HG02840 (cell line): ENCODE data around the gene RPL37.
A peak's percentile ranks its signal among the peaks of the same experiment; 100 is the strongest.
"Not testable (repeated sequence)": the region's sequence is repeated elsewhere in the genome, so short reads cannot be mapped to it uniquely, and the experiment has no call there.

Experiments
- ATAC-seq: cut with Tn5 transposase; IDR thresholded peaks from one replicate; pipeline ENCODE4 v1.9.1; 2021; ENCODE audit warnings: mild to moderate bottlenecking, moderate library complexity, moderate number of reproducible peaks; ENCODE audit not compliant: unreplicated experiment, low FRiP score

RPL37 gene

DNA sequence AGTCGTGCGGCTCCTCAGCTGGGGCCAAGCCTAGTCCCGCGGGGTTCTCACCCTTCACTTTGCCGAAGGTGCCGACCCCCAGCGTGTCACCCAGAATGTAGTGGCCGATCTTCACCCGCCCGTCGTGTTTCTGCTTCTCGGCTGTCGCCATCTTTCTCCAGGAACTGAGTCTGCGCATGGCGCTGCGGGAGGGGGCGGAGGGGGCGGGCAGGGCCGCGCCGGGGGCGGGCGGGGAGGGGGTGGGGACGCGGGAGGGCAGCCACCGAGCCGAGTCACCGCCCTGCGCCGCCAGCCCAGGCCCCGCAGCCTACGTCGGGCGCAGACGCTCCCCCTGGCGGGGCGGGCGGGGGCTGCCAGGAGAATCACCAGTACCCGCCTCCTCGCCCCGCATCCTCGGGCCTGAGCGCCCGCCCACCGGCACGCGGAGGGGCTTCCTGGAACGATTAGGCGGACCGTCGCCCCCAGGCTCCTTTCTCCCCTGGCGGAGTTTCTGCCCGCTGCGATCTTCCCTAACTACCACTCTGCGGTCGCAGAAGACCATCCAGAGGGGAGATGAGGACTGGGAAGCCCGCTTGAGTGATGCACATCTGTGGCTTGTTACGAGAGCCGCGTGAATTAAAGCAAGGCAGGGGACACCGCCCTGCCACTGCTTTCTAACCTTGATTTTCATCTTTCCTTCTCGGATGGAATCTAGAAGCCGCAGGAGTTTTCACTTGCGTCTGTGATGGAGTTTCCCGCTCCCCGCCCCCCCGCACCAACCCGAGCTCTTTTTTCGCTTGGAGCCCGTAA, 36.8 kb downstream of the RPL37 start, which contains the start of gene PRKAA1:
TSS of gene PRKAA1 (minus strand) at position 363 of the 789 bp plus-strand sequence. CDS start at position 178, 185 bp downstream.
- peak; percentile 95 for ATAC-seq

DNA sequence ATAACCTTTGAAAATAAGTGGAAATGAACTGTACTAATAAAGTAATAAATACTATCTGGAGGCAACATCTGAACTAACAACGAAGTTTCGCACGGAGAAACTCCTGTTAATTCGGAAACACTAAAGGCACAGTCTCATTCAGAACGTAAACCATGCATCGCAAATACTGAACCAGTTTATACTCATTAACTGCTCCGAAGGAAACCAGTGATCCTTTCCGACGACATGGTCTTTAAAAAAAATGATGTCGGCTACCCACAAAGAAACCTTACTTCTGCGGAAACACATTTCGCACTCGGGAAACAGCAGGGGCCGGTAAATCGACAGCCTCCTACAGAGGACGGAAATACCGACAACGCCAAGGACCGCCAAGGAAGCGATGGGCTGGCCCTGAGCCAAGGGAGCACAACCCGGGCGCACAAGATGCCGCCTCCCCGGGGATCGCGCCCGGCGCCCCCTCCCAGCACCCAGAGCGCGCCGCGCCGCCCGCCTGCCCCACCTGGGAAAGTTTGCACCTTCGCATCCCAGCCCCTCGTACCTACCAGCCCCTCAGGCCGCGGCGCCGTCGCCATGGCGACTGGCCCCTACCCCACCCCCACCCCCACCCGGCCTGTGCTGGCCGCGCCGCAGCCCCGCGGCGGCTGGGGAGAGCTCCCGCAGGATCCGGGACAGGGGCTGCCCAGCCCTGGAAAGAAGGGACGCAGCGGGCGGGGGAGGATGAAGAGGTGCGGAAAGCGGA, 37.6 kb downstream of the RPL37 start:
- ATAC-seq: peak; percentile 53

DNA sequence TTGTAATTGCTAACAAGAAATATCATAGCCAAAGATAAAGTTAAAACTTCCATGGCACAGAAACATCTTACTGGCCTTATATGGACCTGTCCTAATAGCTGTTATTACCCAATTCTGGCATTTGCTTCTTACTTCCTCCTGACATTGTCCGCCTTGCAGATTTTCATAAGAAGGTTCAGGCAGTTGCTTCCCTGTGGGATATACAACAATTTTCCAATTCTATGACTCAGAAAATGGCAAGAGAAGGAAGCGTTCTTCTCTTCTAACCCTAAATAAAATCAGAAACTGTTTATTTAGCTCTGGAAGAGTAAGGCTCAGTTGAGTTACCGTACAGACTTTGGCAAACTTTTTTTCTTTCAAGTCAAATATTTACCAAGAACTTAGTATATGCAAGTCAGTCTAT, 38.5 kb downstream of the RPL37 start:
- no peak for ATAC-seq

DNA sequence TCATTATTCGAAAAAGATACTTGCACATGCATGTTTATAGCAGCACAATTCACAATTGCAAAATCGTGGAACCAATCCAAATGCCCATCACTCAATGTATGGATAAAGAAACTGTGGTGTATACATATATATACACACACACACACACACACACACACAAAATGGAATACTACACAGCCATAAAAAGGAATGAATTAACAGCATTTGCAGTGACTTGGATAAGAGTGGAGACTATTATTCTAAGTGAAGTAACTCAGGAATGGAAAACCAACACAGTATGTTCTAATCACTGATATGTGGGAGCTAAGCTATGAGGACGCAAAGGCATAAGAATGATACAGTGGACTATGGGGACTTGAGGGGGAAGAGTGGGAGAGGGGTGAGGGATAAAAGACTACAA, 40.1 kb downstream of the RPL37 start:
- ATAC-seq: not testable (repeated sequence)

DNA sequence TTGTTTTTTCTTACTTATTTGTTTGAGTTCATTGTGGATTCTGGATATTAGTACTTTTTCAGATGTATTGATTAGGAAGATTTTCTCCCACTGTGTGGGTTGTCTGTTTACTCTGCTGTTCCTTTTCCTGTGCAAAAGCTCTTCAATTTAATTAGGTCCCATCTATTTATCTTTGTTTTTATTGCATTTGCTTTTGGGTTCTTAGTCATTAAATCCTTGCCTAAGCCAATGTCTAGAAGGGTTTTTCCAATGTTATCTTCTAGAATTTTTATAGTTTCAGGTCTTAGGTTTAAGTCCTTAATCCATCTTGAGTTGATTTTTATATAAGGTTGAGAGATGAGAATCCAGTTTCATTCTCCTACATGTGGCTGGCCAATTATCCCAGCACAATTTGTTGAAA, 40.7 kb downstream of the RPL37 start:
- ATAC-seq: not testable (repeated sequence)

DNA sequence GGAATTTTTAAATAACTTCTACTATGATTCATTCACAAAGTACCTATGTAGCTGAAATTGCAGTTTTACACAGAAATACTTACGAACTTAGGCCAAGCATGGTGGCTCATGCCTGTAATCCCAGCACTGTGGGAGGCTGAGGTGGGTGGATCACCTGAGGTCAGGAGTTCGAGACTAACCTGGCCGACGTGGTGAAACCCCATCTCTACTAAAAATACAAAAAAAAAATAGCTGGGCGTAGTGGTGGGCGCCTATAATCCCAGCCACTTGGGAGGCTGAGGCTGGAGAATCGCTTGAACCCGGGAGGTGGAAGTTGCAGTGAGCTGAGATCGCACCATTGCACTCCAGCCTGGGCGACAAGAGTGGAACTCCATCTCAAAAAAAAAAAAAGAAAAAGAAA, 42.3 kb downstream of the RPL37 start:
- not testable (repeated sequence) for ATAC-seq

DNA sequence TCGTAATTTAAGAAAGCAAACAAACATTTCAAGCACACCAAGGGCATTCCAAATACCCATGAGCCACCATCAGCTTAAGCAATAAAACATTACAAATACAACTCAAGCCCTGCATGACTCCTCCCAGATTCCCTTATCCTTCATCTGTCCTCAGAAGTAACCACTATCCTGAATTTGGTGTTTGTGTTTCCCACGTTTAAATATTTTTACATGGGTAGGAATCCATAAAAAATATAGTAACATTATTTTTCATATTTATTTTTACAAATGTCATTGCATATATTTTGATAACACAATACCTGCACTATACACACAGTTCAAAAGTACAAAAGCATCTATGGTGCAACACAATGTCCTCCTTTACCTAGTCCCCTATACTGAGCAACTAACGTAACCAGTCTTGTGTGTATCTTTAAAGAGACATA, 43.3 kb downstream of the RPL37 start:
- ATAC-seq: no peak

DNA sequence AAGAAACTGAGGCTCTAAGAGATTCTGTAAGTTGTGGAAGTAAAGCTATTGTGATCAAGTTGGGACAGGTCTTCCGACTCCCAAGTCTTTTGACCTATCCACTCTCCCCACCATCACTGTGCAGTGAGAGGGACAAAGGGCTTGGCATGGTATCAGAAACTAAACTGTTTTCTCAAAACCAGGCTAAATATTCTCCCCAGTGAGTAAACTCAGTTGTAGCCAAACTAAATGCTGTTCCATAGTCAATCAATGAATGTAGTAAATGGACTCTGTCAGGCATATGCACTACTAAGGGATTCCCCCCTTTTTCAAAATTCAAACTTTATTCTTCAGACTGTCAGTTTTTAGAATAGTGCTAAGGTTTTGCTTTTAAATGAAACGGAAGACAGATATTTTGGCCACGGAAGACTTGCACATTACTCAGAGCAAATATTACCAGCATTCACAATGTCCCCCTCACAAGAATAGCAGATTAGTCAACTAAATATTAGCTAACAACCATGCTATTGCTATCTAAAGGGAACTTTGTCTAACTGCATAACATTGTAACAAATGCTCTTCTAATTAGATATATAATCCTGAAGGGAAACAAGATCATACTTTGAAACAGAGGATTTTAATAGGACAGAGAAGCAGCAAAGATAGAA, 44.0 kb downstream of the RPL37 start:
- no peak for ATAC-seq

DNA sequence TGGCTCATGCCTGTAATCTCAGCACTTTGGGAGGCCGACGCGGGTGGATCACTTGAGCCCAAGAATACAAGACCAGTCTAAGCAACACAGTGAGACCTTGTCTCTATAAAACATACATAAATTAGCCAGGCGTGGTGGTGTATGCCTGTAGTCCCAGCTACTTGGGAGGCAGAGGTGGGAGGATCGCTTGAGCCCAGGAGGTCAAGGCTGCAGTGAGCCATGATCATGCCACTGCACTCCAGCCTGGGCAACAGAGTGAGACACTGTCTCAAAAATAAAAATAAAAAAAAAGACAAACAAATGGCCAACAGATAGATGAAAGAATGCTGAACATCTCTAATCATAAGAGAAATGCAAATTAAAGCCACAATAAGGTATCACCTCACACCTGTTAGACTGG, 46.1 kb downstream of the RPL37 start:
- ATAC-seq: not testable (repeated sequence)

DNA sequence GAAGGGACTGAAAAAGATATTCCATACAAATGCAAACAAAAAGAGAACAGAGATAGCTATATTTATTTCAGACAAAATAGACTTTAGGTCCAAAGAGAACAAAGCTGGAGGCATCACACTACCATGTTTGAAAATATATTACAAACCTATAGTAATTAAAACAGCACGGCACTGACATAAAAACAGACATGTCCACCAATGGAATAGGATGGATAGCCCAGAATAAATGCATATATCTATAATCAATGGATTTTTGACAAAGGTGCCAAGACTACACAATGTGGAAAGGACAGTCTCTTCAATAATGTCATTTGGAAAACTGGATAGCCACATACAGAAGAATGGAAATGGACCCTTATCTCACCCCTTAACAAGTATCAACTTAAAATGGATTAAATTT, 47.0 kb downstream of the RPL37 start:
- ATAC-seq: no peak

DNA sequence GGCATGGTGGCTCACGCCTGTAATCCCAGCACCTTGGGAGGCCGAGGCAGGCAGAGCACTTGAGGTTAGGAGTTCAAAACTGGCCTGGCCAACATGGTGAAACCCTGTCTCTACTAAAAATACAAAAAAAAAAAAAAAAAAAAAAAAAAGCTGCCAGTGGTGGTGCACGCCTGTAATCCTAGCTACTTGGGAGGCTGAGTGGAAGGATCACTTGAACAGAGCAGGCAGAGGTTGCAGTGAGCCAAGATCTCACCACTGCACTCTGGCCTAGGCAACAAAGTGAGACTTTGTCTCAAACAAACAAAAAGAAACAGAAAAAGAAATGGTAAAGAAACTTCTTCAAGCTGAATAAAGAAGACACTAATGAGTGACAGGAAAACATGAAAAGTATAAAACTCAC, 48.4 kb downstream of the RPL37 start:
- not testable (repeated sequence) for ATAC-seq

DNA sequence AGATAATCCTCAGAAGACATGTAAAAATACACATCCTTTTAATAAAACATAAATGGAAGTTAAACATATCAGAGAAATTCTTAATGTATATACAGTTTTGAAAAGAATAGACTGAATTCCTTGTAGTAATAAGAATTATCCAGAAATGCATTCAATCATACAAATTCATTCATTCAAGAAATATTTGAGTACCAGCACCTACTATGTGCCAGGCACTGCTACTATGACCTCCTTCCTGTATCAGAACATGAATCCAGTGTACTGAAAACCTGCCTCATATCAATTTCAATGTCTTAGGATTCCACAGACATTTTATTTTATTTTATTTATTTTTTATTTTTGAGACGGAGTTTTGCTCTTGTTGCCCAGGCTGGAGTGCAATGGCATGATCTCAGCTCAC, 50.1 kb downstream of the RPL37 start:
- no peak for ATAC-seq

DNA sequence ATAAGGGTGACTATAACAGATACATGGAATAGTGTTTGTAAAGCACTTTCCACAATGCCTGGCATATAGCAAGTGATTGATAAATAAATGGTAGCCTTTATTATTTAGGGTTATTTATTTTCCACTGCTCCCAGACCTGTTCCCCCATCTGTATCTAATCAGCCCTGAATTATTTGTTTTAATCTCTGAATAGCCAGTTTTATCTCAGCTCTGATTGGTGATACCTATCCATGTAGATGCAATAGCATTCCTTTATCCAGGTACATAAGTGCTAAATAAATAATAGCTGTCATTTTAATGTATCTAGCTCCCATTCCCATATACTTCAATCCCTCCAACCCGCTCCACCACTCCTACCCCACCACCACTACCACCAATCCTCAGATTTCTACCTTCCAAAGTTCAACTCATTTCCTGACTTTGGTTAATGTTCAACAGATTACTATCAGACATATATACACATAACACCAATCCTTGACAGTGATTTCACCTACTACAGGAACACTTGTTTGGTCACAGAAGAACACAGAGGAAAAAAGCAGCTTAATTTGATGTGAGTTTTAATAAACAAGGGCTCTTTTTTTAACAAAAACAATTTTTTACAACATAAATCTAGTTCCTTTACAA, 50.9 kb downstream of the RPL37 start:
- no peak for ATAC-seq

DNA sequence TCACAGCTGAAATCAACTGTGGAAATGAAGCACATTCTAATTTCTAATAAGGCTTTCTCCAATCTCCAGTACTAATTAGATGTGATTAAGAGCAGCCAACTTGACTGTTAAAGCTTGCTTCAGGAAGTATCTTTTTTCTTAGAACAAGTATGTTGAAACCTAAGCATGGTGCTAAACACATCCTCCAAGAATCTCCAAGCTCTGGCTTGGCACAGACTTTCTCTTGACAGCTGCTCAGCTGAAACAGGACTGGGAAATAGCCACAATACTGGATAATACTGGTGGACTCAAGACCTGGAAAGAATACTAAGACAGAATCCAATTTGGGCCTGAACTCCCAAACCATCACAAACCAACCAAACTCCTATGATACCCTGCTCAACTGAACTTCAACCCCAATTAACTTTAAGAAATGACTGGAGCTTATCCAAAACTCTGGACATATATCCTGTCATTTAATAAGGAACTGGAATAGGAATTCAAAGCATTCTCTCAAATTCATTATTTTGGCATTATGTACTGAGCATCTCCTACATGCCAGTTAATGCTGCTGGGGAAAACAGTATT, 53.1 kb downstream of the RPL37 start:
- no peak for ATAC-seq

DNA sequence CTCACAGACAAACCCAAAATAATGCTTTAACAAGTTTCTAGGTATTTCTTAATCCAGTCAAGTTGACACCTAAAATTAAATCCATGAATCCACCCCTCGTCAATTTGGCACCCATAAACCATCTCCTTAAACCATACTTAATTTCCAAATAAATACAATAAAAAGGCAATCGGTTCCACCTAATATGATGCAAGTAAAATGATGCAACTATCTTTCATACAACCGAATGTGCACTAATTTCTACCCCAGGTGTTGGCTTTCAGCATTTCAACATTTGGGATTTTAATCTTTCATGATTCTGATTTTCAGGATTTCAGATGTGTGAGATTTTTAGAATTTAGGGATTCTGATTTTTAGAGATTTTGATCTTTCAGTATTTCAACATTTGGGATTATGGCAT, 54.2 kb downstream of the RPL37 start:
- ATAC-seq: no peak

DNA sequence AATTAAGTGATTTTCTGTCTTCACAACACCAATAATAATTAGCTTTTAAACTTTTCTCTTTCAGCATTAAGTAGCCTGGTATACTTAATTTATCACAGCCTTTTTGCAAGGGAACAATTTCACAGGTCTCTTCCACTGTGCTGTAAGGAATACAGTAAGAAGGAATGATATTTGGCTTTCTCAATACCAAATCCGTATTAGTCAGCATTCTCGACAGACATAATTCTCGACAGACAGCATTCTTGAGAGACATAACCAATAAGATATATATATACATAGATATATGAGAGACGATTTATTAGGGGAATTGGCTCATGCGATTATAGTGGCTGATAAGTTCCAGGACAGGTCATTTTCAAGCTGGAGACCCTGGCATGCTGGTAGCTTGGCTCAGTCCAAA, 54.8 kb downstream of the RPL37 start:
- ATAC-seq: no peak

DNA sequence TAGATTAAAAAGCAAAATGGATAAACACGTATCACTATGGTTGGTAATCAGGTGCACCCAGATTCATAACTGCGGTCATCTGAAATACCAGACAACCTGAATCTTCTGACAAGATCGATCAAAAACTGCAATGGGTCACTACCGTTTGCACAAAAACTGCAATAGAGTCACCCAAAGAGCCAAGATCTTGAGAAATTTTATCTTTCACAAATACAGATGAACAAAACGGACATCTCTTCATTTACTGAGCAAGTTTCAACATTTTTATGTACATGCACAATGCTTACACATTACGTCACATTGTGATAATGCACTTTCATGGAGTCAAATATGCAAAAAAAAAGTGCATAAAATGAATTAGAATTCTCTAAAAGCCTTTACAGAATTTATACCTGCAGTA, 55.5 kb downstream of the RPL37 start:
- ATAC-seq: no peak

DNA sequence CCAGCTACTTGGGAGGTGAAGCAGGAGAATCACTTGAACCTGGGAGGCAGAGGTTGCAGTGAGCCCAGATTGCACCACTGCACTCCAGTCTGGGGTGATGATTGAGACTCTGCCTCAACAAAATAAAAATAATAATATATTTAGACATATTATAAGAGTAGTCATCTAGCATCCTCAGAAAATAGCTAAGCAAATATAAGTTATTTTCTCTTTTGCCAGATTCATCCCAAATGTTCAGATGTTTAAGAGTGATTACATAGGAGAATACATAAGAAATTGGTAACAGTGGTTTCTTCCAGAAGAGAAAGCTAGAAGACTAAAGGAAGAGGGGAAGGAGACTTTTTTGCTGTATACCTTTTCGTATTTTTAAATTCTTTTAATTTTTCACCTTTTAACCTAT, 56.9 kb downstream of the RPL37 start:
- no peak for ATAC-seq

DNA sequence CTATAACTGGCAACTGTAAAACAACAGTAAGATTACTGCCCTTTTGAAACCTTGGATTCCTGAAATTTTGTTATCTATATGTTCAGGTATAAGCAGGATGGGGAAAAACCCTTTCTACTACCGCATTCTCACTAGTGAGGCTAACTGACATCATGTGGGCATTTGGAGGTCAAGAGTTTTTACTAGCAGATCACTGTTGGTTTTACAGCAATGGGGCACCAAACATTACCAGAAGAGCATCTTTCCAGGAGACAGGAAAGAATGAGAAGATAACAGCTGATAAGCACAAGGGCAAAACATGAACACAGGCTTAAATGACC, 58.4 kb downstream of the RPL37 start:
- ATAC-seq: no peak

DNA sequence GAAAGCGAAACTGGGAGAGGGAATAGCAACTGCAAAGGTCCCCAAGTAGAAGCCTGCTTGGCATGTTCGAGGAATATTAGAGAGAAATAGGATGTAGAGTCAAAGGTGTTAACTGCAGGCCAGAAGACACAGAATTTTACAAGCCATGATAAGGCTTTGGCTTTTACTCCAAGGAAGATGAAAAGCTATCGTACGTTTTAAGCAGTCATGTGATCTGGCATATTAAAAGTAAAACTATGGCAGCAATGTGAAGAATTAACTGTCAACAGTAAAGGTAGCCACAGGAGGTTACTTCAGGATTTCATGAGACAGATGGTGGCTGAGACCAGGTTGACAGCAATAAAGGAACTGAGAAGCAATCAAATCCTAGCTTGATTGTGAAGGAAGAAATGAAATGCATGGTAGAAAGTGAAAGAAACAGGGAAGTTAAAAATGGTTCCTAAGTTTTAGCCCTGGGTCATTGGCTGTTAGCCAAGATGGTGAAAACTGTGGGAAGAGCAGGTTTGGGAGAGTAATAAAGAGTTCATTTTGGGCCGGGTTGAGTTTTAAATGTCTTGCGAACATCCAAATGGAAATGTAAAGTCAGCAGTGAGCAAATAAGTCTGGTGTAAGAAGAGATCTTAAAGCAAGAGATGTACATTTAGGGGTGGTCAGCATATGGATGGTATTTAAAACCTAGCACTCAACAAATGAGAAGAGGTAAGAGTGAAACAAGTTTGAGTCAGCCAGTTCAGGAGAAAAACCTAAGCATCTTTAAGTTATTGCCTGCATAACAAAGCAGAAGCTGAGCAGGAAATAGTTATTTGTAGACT, 59.0 kb downstream of the RPL37 start:
- ATAC-seq: no peak
